K562 (cell line): ENCODE data around the gene NUP85. TPM values are rescaled to one million over a fixed set of nuclear protein-coding genes. Genes with fewer than 3 reads are reported as not detected.

Experiments used
- ATF7 ChIP-seq: fragments of 450-650 bp; IDR thresholded peaks from 2 replicates; pipeline ENCODE4 v1.7.1; 2014; ENCODE audit warnings: mild to moderate bottlenecking, moderate library complexity
- C11orf30 ChIP-seq: fragments of 450-650 bp; IDR thresholded peaks from 2 replicates; pipeline ENCODE4 v1.6.1; 2016; ENCODE audit warnings: low read depth, mild to moderate bottlenecking
- CEBPG ChIP-seq, 3 experiments: fragments of 200-800 bp in 1 of 3; sonication (Bioruptor generic) in 1 of 3; sonication (generic) in 1 of 3; formaldehyde crosslinking in 1 of 3; IDR thresholded peaks in 2 of 3; conservative IDR thresholded peaks in 1 of 3; 2 replicates each; pipeline versions ENCODE4 v1.6.1 to v1.8.0; 2016 to 2022; ENCODE audit warnings: missing compliant biosample characterization in 2 of 3, missing genetic modification characterization in 2 of 3, mild to moderate bottlenecking in 1 of 3, missing genetic modification reagents in 1 of 3
- DNMT1 ChIP-seq: fragments of 450-650 bp; IDR thresholded peaks from 2 replicates; pipeline ENCODE4 v1.6.1; 2016; ENCODE audit warnings: antibody characterized with exemption, mild to moderate bottlenecking
- GTF2A2 ChIP-seq: IDR thresholded peaks from 2 replicates; pipeline ENCODE4 v1.6.1; 2016; ENCODE audit warnings: mild to moderate bottlenecking, missing genetic modification characterization, missing compliant biosample characterization
- HIVEP1 ChIP-seq: fragments of 250-450 bp; sonication (Bioruptor Pico); IDR thresholded peaks from 2 replicates; pipeline ENCODE4 v1.4.0; 2020; ENCODE audit warnings: mild to moderate bottlenecking
- KAT2B ChIP-seq: IDR thresholded peaks from one replicate; pipeline ENCODE4 v1.6.1; 2012; ENCODE audit warnings: low read depth, mild to moderate bottlenecking, control low read depth, inconsistent platforms, low read length, moderate library complexity
- KLF16 ChIP-seq: IDR thresholded peaks from 2 replicates; pipeline ENCODE4 v1.6.1; 2016; ENCODE audit warnings: antibody characterized with exemption
- MITF ChIP-seq: IDR thresholded peaks from 2 replicates; pipeline ENCODE4 v1.6.1; 2014; ENCODE audit warnings: antibody characterized with exemption
- MXI1 ChIP-seq: IDR thresholded peaks from 2 replicates; pipeline ENCODE4 v1.6.1; 2011; ENCODE audit warnings: low read depth, mild to moderate bottlenecking, improper control_type of control experiment, low read length
- PCBP1 ChIP-seq: fragments of 200-400 bp; formaldehyde crosslinking; IDR thresholded peaks from 2 replicates; pipeline ENCODE4 v1.6.1; 2018; ENCODE audit warnings: mild to moderate bottlenecking, low read depth, low read length; ENCODE audit not compliant: poor library complexity, severe bottlenecking
- POLR2A ChIP-seq: fragments of 450-650 bp; conservative IDR thresholded peaks from 2 replicates; pipeline ENCODE4 v1.6.1; 2016
- RAD51 ChIP-seq: fragments of 450-650 bp; IDR thresholded peaks from 2 replicates; pipeline ENCODE4 v1.7.1; 2016; ENCODE audit warnings: low read depth, mild to moderate bottlenecking, borderline replicate concordance
- RBM15 ChIP-seq: fragments of 200-400 bp; formaldehyde crosslinking; IDR thresholded peaks from 2 replicates; pipeline ENCODE4 v1.6.1; 2018; ENCODE audit warnings: mild to moderate bottlenecking, low read length, moderate library complexity; ENCODE audit not compliant: insufficient read depth
- RBM22 ChIP-seq: fragments of 200-400 bp; formaldehyde crosslinking; IDR thresholded peaks from 2 replicates; pipeline ENCODE4 v1.6.1; 2018; ENCODE audit warnings: low read length, low read depth; ENCODE audit not compliant: poor library complexity, severe bottlenecking
- SIX5 ChIP-seq, 2 experiments: IDR thresholded peaks; 2 replicates each; pipeline ENCODE4 v1.6.1; 2011; ENCODE audit warnings: low read length in 2 of 2, borderline replicate concordance in 1 of 2, low read depth in 1 of 2, mild to moderate bottlenecking in 1 of 2, moderate library complexity in 1 of 2; ENCODE audit not compliant: insufficient read depth in 1 of 2
- SMAD1 ChIP-seq: fragments of 150-350 bp; IDR thresholded peaks from 2 replicates; pipeline ENCODE4 v1.6.1; 2014; ENCODE audit warnings: low read length, low read depth; ENCODE audit not compliant: partially characterized antibody
- SUPT5H ChIP-seq: fragments of 450-650 bp; IDR thresholded peaks from 2 replicates; pipeline ENCODE4 v1.6.1; 2016
- TCF7 ChIP-seq: sonication (generic); IDR thresholded peaks from 2 replicates; pipeline ENCODE4 v1.6.1; 2016; ENCODE audit warnings: antibody characterized with exemption, borderline replicate concordance
- ZBTB17 ChIP-seq: fragments of 450-650 bp; formaldehyde crosslinking; IDR thresholded peaks from 2 replicates; pipeline ENCODE4 v1.4.0; 2020; ENCODE audit warnings: mild to moderate bottlenecking
- ZNF282 ChIP-seq: sonication (generic); formaldehyde crosslinking; IDR thresholded peaks from 2 replicates; pipeline ENCODE4 v1.8.1; 2023; ENCODE audit warnings: missing genetic modification reagents
- ZNF449 ChIP-seq: fragments of 250-450 bp; sonication (Bioruptor Pico); IDR thresholded peaks from 2 replicates; pipeline ENCODE4 v1.8.0; 2022; ENCODE audit warnings: moderate library complexity, mild to moderate bottlenecking, inconsistent platforms
- ZNF668 ChIP-seq: fragments of 250-450 bp; sonication (Bioruptor Pico); IDR thresholded peaks from 2 replicates; pipeline ENCODE4 v1.8.0; 2022; ENCODE audit warnings: mild to moderate bottlenecking, inconsistent platforms
- ZZZ3 ChIP-seq: fragments of 450-650 bp; IDR thresholded peaks from 2 replicates; pipeline ENCODE4 v1.6.1; 2016; ENCODE audit warnings: antibody characterized with exemption, mild to moderate bottlenecking, moderate library complexity
- polyA plus RNA-seq, 8 experiments: library from polyadenylated mRNA; depleted of rRNA in 4 of 8; stranded (reverse) in 5 of 8; unstranded in 3 of 8; fragments of >200 nt; fragmentation: Nextera tagmentation in 2 of 8; fragmentation: Illumina TruSeq in 1 of 8; extraction: Ambion mirVana in 2 of 8; extraction: Trizol in 1 of 8; gene quantifications; 2 replicates each; pipeline versions ENCODE4 v1.2.1 to v1.2.3, GENCODE V29; 2011 to 2014; ENCODE audit warnings: inconsistent platforms in 1 of 8, missing spikeins in 1 of 8
- total RNA-seq, 7 experiments: library from RNA; depleted of rRNA in 6 of 7; stranded (reverse); fragments of >200 nt in 6 of 7; fragmentation: Illumina TruSeq in 2 of 7; extraction: Trizol in 2 of 7; gene quantifications; 2 replicates each; pipeline versions ENCODE4 v1.2.1 to v1.2.3, GENCODE V29; 2011 to 2021; ENCODE audit warnings: low replicate concordance in 1 of 7
- TF ChIP-seq, protein P1 (sequence below), 2 experiments: fragments of 250-450 bp in 1 of 2; fragments of 450-650 bp in 1 of 2; sonication (Bioruptor Pico) in 1 of 2; IDR thresholded peaks; 2 replicates each; pipeline versions ENCODE4 v1.6.1 to v1.8.0; 2016 to 2021; ENCODE audit warnings: mild to moderate bottlenecking in 2 of 2, moderate library complexity in 2 of 2, missing compliant biosample characterization in 1 of 2, missing genetic modification characterization in 1 of 2

Gene NUP85
- total and polyA plus RNA-seq, 9 of the 15 experiments (the other 6 are each of a cell fraction or from before 2014, with no cell fraction given) = 50.2 to 177 (median 110) TPM

- TF ChIP-seq ZNF449 (CRISPR knock-in tag) (no peak), RAD51 (no peak), SMAD1 (no peak), MITF (no peak), SUPT5H (peak; percentile 51), MXI1 (no peak), KLF16 (no peak), ZNF668 (CRISPR knock-in tag) (no peak), ZBTB17 (CRISPR knock-in tag) (no peak), ATF7 (peak; percentile 43; the same call in 1 of the 2 replicates), HIVEP1 (no peak), SIX5 (IDR thresholded peaks at IDR 0.05; ENCODE audit: borderline replicate concordance in 1 of 2, insufficient read depth in 1 of 2, low read depth in 1 of 2, low read length in 2 of 2) (no peak), TCF7 (no peak), GTF2A2 (no peak), DNMT1 (no peak), RBM22 (no peak), KAT2B (no peak), CEBPG (CRISPR knock-in tag; IDR thresholded peaks at IDR 0.05) (no peak), CEBPG (tag; conservative IDR thresholded peaks at IDR 0.05 in 1 of 2, IDR thresholded peaks at IDR 0.05 in 1 of 2) (peak in 1 of 2 experiments; percentile 73; a peak in 2 of 4 replicates), RBM15 (no peak), POLR2A (peak; percentile 58; the same call in 1 of the 2 replicates), C11orf30 (no peak), ZNF282 (CRISPR knock-in tag) (no peak), PCBP1 (no peak), ZZZ3 (no peak)
- TF ChIP-seq, protein P1, sequence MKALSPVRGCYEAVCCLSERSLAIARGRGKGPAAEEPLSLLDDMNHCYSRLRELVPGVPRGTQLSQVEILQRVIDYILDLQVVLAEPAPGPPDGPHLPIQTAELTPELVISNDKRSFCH (CRISPR knock-in tag; IDR thresholded peaks at IDR 0.05) = no peak
- TF ChIP-seq, protein P1 (tag; IDR thresholded peaks at IDR 0.05) = no peak
Measured at GRCh38 chr17:75273977-75274708, 68.7 kb downstream of the NUP85 start (continued).
